ENCODE data around the gene XYLT1.

Gene XYLT1

GRCh38 chr16:17357307-17358062 lies 113.3 kb downstream of the XYLT1 start:
- DNase-seq (ENCODE audit: low read depth, low spot score): no peak

GRCh38 chr16:17356243-17356933 lies 114.4 kb downstream of the XYLT1 start:
- no peak for DNase-seq (ENCODE audit: low read depth, low spot score)

- DNase-seq (ENCODE audit: low read depth, low spot score): no peak
Observed at GRCh38 chr16:17354685-17355084, 116.1 kb downstream of the XYLT1 start.

GRCh38 chr16:17354141-17354601 lies 116.6 kb downstream of the XYLT1 start:
- DNase-seq (ENCODE audit: low read depth, low spot score): no peak

- DNase-seq (ENCODE audit: low read depth, low spot score): no peak
Observed at GRCh38 chr16:17353561-17353960, 117.2 kb downstream of the XYLT1 start.

GRCh38 chr16:17351441-17352035 lies 119.2 kb downstream of the XYLT1 start:
- DNase-seq (ENCODE audit: low read depth, low spot score): no peak

- DNase-seq (ENCODE audit: low read depth, low spot score): no peak
Observed at GRCh38 chr16:17350207-17350606, 120.6 kb downstream of the XYLT1 start.

- no peak for DNase-seq (ENCODE audit: low read depth, low spot score)
Observed at GRCh38 chr16:17348826-17349225, 121.9 kb downstream of the XYLT1 start.

- DNase-seq (ENCODE audit: low read depth, low spot score): no peak
Observed at GRCh38 chr16:17348042-17348783, 122.5 kb downstream of the XYLT1 start.

GRCh38 chr16:17347624-17348023 lies 123.1 kb downstream of the XYLT1 start:
- no peak for DNase-seq (ENCODE audit: low read depth, low spot score)

GRCh38 chr16:17346621-17347569 lies 123.9 kb downstream of the XYLT1 start:
- no peak for DNase-seq (ENCODE audit: low read depth, low spot score)

- DNase-seq (ENCODE audit: low read depth, low spot score): no peak
Observed at GRCh38 chr16:17345043-17345442, 125.7 kb downstream of the XYLT1 start.

- DNase-seq (ENCODE audit: low read depth, low spot score): no peak
Observed at GRCh38 chr16:17343728-17344127, 127.0 kb downstream of the XYLT1 start.

- no peak for DNase-seq (ENCODE audit: low read depth, low spot score)
Observed at GRCh38 chr16:17343028-17343427, 127.7 kb downstream of the XYLT1 start.

- DNase-seq (ENCODE audit: low read depth, low spot score): no peak
Observed at GRCh38 chr16:17342031-17342430, 128.7 kb downstream of the XYLT1 start.

GRCh38 chr16:17340804-17341203 lies 130.0 kb downstream of the XYLT1 start:
- no peak for DNase-seq (ENCODE audit: low read depth, low spot score)

- peak; percentile 26 for DNase-seq (ENCODE audit: low read depth, low spot score)
Observed at GRCh38 chr16:17339764-17340541, 130.8 kb downstream of the XYLT1 start.

- DNase-seq (ENCODE audit: low read depth, low spot score): no peak
Observed at GRCh38 chr16:17338244-17338643, 132.5 kb downstream of the XYLT1 start.

GRCh38 chr16:17336530-17336900 lies 134.2 kb downstream of the XYLT1 start:
- no peak for DNase-seq (ENCODE audit: low read depth, low spot score)
